ENCODE data around the gene GBGT1.

DNA sequence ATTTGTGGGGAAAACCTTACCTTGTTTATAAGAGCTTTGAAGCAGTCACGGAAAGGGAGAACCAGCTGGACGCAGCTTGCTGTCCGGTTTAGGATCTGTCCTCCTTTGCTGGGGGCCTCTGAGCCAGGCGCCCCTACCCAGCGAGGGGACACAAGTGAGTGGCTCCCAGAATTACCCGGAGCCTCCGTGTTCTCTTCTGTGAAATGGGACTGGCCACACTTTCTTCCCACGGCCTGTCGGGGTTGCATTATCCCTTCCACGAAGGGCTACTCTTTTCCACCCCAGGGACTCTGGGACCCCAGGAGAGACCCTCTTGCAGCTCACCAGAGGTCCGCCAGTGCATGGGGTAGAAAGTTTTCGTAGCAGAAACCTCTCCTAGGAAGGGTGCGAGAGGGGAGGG, 477 bp upstream of the GBGT1 start:
- TF ChIP-seq CTCF (conservative IDR thresholded peaks at IDR 0.05 in 1 of 2, IDR thresholded peaks at IDR 0.05 in 1 of 2; ENCODE audit: low read depth in 1 of 2, low read length in 2 of 2) (no peak), EZH2 (IDR thresholded peaks at IDR 0.05; ENCODE audit: low read length, missing control alignments) (no peak)

Measured in fibroblast of lung (primary cell).